GM21576 (cell line): ENCODE results near the gene SPATS2L.

Experiments
- ATAC-seq: cut with Tn5 transposase; IDR thresholded peaks from one replicate; pipeline ENCODE4 v1.9.1; 2021; ENCODE audit warnings: mild to moderate bottlenecking, moderate library complexity; ENCODE audit not compliant: unreplicated experiment

Gene SPATS2L

DNA sequence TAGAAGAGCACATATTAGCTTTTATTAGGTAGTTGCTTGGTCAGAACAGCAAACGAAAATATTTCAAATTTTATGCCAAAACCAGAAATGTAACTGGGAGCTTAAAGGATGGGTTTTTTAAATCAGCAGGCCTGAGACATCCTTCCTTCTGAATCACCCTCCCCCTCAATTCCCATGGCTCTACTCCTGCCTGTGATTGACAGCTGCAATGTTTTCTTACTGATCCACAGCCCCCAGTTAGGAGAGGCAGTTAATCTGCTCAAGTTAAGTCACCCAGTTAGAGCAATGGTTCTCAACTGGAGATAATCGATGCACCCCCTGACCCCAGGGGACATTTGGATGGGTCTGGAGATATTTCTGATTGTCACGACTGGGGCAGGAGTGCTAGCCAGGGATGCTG, 178.4 kb downstream of the SPATS2L start:
- no peak for ATAC-seq

DNA sequence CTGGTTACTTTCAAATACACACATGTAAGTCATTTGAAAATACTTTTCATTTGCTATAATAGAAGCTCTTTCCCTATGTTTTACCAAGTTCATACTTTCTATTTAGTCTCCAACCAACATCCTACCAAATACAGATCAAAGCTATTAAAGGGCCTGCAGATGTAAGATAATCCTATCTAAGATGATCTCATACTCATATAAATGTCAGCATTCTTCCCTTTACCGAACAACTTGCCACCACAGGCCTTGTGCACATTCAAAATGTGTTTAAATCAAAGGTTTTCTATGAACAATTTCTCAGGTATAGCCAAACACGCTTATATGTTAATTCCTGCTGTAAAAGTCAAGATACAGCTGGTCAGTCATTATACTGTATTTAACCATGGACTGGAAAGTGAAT, 180.0 kb downstream of the SPATS2L start:
- ATAC-seq, result no peak

DNA sequence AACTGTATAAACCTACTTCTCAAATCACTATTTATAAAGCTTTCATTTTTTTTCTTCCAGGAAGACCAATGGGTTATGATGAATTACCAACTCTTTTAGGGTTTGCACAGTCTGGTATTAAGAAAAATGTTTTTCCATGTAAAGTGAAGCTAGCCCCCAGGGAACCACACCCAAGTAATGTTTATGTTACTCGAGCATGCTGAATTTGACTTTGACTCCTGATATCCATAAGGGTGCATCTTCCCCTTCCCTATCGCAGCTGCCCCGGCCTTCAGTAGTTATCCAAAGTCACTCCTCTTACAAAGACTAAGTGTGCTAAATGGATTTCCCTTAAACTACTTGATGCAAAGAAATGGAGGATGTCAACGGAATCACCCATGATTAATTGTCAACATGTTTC, 181.7 kb downstream of the SPATS2L start:
- no peak for ATAC-seq

DNA sequence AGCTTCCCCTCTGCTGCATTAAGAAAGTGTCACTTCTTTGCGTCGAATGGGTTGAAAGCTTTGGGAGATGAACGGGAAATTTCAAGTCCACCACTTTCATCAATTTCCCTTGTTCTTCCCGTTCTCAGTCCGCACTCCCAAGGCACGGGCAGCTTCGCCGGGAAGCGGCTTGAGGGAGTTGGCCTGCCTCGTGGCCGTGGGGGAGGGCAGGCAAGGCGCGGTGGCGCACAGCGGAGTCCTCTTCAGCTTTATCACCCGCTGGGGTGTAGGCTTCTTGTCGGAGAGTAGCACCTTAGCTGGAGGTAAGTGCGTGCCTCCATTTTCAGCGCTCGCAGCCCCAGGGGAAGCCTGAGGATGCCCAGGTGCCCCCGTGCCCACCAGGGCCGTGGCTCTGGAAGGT, 183.5 kb downstream of the SPATS2L start:
- ATAC-seq, result no peak

DNA sequence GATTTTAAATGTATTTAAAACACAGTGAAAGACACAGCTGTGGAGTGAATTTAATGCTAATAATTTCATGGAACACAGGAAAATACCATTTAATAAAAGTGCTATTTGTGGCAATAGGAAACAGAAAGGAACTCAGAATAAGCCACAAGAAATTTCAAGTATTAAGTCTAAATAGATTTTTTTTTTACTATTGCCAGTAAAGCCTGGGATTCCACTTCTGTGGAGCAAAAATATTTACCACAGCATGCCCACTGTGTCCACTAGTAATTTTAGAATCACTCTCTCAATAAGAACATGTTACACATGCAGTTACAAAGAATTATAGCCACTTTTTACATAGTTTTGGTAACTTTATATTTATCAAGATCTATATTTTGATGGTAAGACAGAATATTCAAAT, 186.2 kb downstream of the SPATS2L start:
- ATAC-seq, result no peak

DNA sequence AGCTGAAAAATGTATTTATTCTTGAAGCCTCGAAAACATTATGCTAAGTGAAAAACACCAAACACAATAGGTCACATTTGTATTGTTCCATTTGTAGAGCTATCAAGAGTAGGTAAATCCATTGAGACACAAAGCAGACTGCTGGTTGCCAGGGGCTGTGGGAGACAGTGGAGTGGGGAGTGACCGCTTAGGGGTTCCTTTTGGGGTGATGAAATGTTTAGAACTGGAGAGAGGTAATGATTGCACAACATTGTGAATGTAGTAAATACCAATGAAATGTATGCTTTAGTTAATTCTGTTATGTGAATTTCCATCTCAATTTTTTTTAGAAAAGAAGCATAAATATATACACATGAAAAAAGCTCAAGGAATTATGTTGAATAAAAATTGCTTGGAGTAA, 187.6 kb downstream of the SPATS2L start:
- ATAC-seq, result no peak

DNA sequence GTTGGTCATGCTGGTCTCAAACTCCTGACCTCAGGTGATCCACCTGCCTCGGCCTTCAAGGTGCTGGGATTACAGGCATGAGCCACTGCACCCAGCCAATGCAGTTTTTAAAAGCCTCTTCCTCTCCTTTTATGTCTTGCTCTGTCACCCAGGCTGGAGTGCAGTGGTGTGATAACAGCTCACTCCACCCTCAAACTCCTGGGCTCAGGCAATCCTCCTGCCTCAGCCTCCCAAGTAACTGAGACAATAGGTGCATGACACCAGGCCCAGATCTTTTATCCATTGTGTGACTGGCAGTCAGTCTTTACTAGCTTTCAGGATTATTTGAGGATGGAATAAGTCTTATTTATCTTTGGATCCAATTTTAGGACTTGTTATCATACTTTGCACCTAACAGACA, 190.2 kb downstream of the SPATS2L start:
- no peak for ATAC-seq

DNA sequence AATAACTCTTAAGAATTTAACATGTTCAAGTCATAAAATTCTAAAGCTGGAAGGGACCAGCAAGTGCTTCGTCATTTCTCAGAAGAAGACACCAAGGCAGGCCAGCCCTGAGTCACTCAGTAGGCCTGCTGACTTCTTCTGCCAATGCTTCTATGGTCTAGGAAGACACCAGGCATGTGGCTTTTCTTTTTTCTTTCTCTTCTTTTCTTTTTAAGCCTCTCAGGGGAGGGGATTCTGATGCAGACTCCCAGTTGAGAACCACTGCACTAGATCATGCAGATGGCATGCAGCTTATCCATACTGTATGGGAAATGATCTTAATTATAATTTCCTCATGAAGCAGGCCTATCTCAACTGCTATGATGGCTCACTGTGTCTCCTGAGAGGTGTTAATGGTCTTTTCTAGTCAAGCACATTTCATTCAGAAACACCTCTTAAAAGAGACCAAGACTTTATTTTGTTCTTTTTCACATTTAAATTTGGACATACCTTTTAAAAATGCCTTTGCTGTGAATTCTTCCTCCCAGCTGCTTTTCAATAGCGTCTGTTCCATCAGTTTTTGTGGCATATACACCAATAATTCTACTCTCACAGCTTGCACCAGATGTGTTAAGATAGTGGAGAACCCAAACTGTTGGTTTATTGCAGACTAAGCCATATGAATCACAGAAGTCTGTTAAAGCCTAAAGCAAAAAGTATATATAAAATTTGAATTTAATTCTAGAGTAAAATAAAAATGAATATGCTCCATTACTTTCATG, 192.1 kb downstream of the SPATS2L start:
- ATAC-seq, result no peak

DNA sequence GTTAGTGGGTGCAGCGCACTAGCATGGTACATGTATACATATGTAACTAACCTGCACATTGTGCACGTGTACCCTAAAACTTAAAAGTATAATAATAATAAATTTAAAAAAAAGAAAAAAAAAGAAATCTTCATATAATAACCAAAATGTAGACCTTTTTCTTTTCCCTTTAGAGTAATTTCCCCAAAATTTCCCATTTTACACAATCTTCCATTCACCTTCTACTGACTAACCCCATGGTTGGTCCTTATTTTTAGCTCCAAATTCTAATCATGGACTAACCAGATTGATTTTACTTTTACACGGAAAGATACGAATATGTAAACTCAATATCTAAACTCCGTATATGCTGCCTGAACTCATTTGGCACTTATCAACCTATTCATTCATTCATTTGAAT, 195.7 kb downstream of the SPATS2L start:
- ATAC-seq, result no peak

DNA sequence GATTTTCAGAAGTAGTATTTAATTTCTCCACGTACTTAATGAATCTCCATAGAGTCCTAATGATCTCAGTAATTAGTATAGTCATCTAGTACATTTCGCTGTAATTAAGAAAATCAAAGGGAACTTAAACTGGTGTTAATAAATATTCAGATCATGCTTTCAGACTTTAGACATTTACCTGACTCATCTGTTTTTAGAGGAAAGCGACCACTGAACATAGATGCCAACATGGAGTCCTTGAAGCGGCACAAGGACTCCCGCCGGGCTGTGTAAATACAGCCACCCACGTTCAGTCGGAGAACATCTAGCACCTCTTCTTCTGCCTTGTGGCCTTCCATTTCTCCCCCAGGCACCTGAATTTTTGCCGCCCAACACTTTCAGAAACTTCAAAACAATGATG, 200.2 kb downstream of the SPATS2L start:
- no peak for ATAC-seq

DNA sequence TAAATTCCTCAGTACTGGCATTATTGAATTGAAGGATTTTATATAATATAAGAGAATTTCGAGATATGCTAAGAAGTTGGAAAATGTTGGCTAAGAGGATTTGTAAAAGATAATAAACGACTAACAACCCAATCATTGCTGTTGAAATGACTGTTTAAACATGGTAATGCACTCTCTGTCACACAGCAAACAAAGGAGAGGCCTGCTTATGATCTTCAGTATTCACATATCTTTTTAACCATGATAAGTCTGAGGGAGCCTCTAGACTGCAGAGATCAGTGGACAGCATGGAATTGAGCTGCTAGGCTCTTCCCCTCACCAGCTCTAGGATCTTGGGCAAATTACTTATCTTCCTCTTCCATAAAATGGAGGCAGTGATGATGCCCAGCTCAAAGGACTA, 200.7 kb downstream of the SPATS2L start:
- no peak for ATAC-seq

DNA sequence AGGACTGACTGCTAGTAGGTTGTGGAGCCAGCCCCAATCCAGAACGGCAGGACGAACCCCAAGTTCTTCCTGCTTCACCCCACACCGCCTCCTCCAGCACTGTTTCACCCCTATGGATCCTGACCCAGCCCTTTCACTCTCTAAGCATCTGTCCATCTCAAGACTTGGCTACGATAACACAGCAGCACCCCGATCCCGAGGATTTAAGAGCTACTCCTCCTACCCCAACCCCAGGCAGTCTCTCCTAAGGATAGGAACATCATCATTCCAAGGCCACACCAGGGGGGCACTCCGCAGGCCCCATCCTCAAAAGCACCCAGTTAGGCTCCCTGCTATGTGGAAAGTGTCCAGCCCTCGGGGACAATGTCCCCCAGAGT, 202.7 kb downstream of the SPATS2L start:
- no peak for ATAC-seq

DNA sequence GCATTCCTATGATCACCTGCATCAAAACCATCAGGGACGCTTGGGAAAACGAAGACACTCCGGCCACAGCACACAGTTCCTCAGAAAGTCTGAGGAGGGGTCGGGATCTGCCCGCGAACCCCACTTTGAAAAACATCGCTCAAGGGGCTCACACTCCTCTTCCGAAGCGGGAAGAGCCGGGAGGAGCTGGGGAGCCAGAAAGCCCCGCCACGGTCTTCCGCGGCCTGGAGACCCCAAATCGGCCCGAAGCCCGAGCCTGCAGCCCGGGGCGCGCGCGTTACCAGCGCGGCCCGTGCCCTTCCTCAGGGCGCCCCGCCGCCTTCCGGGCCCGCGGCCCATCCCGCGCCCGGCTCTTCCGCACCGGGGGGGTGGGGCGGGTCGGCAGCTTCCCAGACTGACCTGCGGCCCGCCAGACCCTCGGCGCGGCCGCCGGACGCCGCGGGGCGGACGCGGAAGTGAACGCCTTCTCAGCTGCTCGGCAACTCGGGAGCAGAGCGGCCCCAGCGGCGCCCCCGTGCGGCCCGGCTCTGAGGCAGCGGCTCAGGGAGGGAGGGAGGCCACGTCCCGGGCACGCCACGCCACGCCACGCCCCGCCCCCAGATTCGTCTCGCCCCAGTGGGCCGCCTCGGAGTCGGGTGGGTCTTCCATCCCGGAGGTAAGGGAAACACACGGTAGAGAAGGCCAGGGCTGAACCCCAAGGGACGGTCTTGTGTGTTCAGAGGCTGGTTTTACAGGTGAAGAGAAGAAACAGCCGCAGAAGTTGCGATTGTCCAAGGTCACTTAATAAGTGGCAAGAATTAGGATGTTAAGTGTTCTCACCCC, 203.3 kb downstream of the SPATS2L start, which contains the start of gene KCTD18:
TSS of gene KCTD18 (minus strand) at position 457 of the 822 bp plus-strand sequence. CDS start 3,052 bp downstream, outside the sequence.
- peak; percentile 99 for ATAC-seq

DNA sequence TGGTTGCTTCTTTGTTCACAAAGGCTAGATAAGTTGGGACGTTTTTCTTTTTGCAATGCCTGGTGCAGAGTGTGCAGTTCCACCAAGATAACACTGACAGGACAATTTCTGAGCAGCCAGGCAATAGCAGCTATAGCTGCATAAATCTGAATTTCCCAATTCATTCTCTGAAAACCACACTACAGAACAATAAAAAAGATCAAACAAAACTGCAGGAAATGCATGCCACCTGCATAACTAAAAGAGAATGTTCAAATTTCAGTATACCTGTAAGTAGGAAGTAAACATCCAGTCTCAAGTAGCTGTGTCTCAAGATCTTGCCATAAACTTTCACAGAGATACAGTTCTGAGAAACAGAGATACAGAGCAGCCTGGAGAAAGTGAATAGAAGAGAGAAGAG, 208.7 kb downstream of the SPATS2L start:
- ATAC-seq, result no peak

DNA sequence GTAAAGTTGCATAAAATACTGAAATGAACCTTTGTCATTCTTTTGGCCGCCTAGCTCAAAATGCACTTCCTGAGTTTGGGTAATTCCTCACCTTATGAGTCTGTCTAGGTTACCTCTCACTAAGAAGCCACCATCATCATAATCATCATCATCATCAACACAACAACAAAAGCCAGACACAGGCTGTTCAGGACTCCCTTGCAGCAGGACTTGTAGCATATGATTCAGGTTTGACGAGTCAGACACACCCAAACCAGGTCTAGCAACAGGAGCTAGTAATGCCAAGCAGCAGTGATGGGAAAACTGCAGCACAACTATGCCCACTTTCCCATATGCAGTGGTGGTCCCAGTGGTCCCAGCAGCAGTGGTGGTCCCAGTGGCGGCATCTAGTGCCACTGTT, 216.7 kb downstream of the SPATS2L start:
- no peak for ATAC-seq

DNA sequence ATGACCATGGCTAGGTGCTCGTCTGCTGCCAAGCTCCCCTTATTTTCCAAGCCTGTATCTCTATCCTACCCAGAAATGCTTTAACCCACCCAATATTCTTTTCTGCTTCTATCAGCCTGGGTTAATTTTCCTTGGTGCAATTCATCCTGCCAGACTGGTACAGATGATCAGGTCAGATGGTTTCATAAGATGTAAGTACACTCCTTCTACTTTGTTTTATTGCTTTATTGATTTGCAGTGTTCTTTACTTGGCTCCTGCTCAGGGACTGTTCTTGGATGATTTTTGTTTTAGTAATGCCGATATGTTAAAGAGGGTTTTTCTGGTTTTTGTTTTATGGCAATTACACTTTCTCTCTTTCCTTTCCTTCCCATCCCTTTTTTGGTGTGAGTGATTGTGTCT, 217.1 kb downstream of the SPATS2L start:
- ATAC-seq, result no peak

DNA sequence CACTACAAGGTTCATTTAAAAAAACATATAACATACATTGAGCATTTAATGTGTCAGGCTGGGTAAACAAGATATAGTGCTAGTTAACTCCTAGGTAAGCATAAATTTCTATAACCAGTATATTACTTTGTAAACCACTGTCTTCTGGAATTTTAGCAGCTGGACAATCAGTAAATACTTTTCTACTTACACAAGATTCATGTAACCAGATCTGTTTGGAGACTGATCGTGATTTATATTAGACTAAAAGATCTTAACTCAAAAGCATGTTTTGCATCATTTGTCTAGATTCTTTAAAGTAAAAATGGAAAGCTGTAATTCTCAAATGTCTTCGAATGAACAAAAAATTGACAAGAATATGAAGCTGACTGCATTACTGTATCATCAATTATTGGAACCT, 218.6 kb downstream of the SPATS2L start:
- ATAC-seq, result no peak

DNA sequence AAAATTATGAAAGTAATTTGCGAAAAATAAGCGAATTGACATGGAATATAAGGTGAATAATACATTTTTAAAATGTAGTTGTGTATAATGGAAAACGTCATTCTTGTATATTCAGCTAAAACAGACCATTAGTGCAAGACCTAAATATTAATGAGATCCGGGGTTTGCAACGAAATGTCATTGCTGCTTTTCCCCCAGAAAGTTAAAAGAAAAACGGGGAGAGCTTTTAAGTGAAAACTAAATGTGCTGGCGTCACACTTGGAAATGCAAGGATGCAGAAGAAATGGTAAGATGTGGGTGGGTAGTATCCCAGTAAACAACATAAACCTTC, 219.0 kb downstream of the SPATS2L start:
- no peak for ATAC-seq

DNA sequence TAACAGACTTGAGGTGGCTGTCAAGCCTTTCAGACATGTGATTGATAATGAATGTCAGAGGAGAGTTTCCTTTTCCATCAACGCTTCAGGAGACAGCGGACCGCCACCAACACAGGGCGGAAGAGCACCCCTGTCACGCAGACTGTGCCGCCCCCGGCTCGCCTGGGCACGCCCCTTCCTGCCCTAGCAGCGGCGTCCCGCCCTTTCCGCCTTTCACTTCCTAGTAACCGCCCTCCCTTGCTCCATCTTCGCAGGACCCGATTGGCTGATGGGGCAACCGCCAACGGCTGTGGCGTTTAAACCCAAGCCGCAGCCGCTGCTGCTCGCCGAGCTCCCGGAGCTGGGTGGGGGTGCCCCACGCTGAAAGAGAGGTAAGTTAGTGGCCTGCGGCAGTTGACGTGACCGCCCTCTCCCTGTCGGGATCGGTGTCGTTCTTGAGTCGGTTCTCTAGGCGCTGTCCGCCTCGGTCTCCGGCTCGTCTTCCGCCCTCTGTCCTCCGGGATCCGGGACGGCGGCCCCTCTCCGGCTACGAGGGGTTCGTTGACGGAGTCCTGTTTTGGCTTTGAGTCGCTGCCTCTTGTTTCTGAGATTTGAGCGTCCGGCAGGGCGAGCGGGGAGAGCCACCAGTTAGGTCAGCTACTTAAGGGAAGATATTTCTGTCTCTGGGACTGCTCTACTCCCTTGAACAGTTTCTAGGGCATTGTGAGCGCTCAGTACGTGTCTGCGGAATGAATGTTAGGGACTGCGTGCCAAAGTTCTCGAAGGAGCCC, 219.6 kb downstream of the SPATS2L start, which contains the start of gene SGO2:
TSS of gene SGO2 (plus strand) at position 326 of the 770 bp plus-strand sequence. CDS start 6,769 bp downstream, outside the sequence.
- ATAC-seq, result peak; percentile 100

DNA sequence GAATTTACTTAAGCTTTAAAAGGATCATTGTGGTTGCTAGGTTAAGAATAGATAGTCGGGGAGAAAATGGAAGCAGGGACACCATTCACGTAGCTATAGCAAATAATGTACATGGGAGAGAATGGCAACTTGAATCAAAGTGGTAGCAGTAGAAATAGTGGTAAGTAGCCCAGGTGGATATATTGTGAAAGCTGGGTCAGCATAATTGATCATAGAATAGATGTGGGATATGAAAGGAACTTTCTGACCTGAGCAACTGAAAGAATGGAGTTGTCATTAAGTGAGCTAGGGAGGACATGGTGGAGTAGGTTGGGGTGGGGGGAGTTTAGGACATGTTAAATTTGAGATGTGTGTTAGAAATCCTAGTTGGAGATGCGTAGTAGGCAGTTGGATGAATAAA, 221.7 kb downstream of the SPATS2L start:
- ATAC-seq, result no peak
